GM19463 (cell line): ENCODE results near the gene FAM227B.
"Not testable (repeated sequence)": the region's sequence is repeated elsewhere in the genome, so short reads cannot be mapped to it uniquely, and the experiment has no call there.

ENCODE experiments used
- ATAC-seq: cut with Tn5 transposase; IDR thresholded peaks from one replicate; pipeline ENCODE4 v1.9.1; 2021; ENCODE audit warnings: mild to moderate bottlenecking, moderate library complexity; ENCODE audit not compliant: unreplicated experiment

FAM227B gene

GRCh38 chr15:49620658-49621368, at the start of gene FAM227B, which contains the start of gene DTWD1:
FAM227B (minus strand) TSS chr15:49620818; CDS start chr15:49615171, 5,647 bp downstream.
DTWD1 (plus strand) TSS chr15:49621048; CDS start chr15:49625168, 4,120 bp downstream.
- peak; percentile 99 for ATAC-seq

DNA sequence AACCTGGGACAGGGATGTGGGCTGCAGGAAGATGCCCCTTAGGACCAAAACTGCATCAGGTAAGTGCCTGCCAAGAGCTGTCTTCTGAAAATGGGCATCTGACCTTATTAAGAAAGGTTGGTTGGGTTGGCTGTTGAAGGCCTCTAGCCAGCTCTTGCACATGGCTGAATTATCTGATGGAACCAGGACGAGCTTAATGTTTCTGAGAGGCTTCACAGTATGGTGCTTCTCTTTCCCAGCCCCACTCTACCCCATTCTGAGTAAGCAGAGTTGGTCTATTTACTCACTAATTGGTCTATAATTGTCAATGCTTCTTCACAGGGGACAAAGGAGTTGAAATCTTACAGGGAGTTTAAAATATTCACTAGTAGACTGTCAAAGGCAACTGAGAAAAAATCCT, 48.7 kb upstream of the FAM227B start:
- ATAC-seq, result no peak

- ATAC-seq, result not testable (repeated sequence)
Measured at GRCh38 chr15:49666486-49666885, 45.9 kb upstream of the FAM227B start.

GRCh38 chr15:49664716-49665115, 44.1 kb upstream of the FAM227B start:
- no peak for ATAC-seq

DNA sequence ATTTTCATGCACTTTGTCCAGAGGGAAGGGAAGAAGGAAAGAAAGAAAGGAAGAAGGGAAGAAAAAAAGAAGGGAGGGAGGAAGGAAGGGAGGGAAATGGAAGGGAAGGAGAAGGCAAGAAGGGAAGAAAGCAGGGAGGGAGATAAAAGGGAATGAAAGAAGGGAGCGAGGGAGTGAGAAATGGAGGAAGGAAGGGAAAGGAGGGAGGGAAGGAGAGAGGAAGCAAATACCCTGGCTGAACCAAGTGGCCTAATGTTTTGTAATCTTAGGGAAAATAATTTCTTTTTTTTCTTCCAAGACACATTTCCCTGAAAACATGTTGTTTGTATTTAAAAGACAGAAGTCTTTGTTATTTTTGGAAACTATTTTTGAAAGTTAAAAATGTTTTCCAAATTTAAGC, 36.1 kb upstream of the FAM227B start:
- ATAC-seq, result no peak

DNA sequence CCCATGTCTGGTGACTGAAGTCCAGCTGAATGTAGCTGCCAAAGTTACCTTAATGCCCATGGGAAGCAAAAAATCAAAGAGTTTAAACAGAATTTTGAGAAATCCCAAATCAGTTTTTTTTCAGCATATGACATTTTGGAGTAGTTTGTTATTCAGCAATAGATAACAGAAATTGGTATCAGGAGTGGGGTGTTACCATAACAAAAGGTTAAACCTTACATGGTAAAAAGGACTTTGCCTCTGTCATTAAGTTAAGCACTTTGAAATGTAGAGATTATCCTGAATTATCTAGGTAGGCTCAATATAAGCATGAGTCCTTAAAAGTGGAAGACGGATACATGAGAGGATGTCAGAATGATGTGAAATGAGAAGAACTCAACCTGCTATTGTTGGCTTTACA, 32.3 kb upstream of the FAM227B start:
- ATAC-seq, result no peak

DNA sequence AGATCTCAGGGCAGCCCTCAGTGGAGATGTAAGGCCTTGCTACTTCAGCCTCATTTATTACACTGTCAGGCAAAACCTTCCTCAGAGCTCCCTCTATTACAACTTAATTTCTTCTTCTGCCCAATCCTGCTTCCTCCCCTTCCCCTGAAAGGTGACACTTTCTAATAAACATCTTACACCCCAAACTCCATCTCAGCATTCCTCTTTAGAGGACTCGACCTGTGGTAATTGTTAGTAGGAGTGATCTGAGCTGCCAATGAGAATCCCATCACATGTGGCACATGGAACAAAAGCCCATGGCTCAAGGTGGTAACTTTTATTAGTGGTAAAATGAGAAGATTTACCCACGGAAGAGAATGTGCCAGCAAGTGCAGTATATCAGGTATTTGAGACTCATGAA, 30.1 kb upstream of the FAM227B start:
- ATAC-seq, result no peak

- ATAC-seq, result no peak
Measured at GRCh38 chr15:49649987-49650386, 29.4 kb upstream of the FAM227B start.

DNA sequence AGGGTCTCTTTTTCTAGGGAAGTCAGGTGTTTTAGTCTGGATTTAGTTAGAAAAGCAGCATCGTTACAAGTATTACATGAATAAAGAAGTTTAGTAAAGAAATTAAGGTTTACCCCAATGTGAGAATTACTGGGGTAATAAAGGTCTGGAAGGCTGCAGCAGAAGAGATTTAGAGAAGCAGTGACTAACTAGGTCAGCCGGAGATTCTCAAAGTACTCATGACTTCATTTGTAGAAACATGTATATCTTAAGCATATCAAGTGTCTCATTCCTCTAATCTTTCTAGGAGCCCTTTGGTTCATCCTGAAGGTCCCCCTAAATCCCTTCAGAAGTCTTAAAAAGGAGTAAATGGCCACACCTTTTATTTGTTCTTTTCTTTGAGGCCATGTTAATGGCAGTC, 26.3 kb upstream of the FAM227B start:
- ATAC-seq, result no peak

GRCh38 chr15:49645941-49646340, 25.3 kb upstream of the FAM227B start:
- no peak for ATAC-seq

DNA sequence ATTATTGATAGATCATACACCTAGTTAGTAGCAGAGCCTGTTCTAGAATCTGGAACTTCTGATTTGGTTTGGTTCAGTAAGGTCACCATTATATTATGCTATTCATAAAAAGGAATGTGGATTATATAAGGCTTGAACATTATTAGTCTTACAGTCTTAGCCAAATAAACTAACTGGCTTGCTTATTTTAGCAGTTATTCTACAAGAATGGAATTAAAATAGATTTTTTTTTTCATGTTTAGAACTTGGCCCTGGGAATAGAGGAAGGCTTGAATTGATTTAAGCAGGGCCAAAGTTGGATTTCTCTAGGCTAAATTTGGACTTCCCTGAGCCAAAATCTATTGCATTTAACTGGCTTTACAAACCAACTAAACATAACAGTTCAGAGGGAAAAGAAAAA, 24.7 kb upstream of the FAM227B start:
- no peak for ATAC-seq

DNA sequence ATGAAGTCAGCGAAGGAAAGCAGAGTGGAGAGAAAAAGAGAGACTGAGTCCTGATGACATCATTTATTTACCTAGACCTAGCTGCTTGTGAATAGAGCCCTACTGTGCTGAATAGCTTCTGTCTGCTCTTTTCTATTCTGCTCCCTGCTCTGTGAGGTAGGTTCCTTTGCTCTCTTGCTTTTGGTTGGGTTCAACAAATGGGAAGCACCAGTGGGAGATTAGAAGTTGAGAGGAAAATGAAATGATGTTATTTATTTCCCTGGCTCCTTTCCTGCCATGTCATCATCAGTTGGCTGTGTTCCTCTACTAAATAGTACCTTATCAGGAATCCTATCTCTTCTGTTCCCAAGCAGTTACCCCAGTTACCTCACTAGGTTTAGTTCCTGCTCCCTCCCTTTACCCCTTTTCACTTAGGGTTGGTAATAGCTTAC, 23.8 kb upstream of the FAM227B start:
- ATAC-seq, result no peak

- ATAC-seq, result no peak
Measured at GRCh38 chr15:49637857-49638256, 17.2 kb upstream of the FAM227B start.

DNA sequence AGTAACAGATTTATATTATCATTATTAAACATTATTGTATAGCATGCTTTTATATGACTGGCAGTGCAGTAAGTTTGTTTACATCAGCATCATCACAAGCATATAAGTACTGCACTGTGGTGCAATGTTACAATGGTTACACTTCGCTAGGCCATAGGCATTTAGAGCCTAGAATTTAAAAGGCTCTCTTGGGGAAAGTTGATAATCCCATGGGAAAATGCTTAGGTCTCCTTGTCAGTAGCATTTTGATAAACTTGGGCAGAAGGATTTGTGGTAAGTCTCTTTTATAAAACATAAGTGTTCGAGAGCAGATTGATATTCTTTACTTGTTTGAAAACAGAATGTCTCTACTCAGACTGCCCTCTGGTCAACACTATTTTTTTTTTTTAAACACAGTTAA, 7.8 kb upstream of the FAM227B start:
- ATAC-seq, result no peak

DNA sequence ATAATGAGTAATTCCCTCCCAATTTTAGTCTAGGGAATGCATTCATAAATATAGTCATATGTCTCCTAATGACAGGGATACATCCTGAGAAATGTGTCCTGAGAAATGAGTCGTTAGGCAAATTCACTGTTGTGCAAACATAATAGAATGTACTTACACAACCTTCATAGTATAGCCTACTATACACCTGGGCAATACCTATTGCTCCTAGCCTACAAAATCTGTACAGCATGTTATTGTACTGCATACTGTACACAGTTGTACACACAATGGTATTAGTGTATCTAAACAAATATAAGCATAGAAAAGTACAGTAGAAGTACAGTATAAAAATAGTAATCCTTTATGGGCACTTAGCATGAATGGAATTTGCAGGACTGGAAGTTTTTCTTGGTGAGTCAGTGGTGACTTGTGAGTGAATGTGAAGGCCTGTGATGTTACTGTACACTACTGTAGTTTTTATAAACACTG, 6.8 kb upstream of the FAM227B start:
- ATAC-seq, result no peak

DNA sequence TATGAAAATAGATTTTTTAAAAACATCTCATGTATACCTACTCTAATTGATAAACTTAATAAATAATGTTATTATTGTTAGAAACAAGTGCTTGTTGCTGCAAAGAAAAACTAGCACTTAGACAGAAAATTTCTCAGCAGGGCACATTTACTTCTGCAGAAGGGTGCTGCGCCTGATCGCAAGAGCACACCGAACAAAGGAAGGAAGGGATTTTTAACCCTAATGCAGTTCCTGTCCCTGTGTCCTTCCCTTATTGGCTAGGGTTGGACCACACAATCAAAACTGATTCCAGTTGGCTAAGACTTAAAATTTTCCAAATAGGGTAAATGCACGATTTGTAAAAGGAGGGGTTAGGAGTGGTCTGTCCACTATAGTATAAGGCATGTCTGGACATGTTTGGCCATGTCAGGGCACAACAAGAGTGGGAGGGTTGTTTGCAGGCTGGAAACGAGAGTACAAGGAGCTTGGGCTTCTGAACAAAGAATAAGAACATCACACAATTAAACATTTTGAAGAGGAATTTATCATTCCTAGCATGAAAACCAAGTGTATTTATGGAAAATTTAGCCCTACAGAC, 4.9 kb upstream of the FAM227B start:
- ATAC-seq, result no peak

- no peak for ATAC-seq
Measured at GRCh38 chr15:49624056-49624455, 3.4 kb upstream of the FAM227B start.

DNA sequence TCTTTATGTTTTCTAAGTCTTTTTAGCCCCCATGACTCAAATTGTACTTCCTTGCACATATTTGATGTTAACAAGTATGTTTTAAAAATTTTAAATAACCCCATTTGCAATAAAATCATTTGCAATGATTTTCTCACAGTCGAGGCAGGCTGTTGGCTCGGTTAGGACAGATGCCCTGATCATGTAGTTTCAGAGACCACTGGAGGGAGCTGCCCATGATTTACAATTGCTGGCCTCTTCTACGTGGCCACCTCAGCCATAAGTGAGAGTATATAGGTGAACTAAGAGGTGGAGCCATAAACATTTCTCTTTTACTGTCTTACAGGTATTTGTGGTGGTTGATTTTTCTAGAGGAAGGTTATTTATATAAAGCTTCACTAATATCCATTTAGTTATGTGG, 1.9 kb upstream of the FAM227B start:
- ATAC-seq, result no peak

- no peak for ATAC-seq
Measured at GRCh38 chr15:49621887-49622286, 1.3 kb upstream of the FAM227B start.

GRCh38 chr15:49621401-49621811, 788 bp upstream of the FAM227B start:
- ATAC-seq, result no peak

DNA sequence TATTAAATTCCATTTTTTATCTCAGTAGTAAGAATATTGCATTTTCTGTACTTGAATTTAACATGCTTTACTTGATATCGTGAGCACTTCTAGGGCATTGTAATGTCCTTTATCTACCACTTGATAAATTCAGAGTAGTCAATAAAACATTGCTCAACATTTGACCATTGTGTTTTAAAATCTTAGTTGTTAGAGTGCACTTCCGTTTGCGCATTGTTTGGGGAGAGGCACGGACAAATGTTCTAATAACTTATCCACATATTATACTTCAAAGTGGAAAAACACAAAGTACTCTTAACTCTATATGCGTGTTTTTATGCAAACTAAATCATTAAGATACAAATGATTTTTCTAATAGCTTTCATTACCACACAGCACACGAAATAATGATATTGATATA, 419 bp downstream of the FAM227B start:
- no peak for ATAC-seq

- ATAC-seq, result no peak
Measured at GRCh38 chr15:49619226-49619625, 1.4 kb downstream of the FAM227B start.
